Bone marrow (tissue), 2 donors: Measurements from ENCODE around the gene PID1.
"Not testable (repeated sequence)": the region's sequence is repeated elsewhere in the genome, so short reads cannot be mapped to it uniquely, and the experiment has no call there.

Experiments
- DNase-seq, 2 donors: peaks; one replicate each; lab custom pipeline; 2025; lab: John Stamatoyannopoulos, UW

Gene PID1

DNA sequence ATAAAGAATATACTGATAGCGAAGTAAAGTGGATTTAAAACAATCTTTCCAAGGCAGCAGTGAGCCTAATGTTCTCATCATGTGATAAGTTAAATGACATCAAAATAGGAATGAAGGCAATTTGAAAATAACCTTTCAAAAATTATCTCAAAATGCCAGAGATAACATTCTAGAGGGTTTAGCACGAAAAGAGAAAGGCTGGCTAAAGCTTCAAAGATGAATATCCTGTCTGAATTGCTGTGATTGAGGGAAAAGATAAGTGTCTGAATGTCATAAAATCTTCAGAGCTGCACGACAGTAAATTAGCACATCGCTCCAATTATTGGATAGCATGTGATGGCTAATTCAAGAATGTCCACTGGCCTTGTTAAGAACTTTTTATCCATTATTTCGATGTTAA lies 159.3 kb downstream of the PID1 start:
- DNase-seq = no peak

DNA sequence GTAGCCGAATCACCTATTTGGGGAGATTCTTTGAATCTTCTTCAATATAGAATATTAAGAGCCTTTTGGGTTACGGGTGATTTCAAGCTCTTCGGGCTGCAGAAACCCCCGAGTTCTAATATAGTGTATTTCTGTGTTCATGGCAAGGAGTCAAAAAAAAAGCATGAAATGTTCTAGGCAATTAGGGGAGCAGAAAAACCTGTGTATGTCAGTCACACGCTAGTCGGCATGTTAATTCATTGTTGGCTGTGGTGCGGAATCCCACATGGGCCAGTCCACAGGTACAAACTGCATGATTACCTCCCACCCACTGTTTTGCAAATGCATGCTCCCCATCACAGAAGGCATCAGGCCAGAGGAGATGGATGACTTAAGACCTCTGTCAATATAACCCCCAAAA lies 161.9 kb downstream of the PID1 start:
- DNase-seq = no peak

DNA sequence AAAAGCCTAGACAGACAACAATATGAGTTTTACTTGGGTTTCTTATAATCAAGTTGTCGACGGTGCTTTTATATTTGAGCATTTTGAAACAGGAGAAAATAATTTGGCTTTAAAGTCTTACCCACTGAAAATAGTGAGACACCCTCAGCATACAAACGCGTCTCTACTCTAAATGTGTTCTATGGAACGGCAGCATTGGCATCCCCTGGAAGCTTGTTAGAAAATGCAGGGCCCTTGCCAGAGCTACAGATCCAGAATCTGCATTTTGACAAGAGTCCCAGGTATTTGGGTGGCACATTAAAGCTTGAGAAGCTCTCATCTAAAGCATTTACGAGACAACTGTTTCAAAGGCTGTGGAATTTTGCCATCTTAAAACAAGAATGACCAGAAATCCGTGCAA lies 163.5 kb downstream of the PID1 start:
- DNase-seq = no peak

DNA sequence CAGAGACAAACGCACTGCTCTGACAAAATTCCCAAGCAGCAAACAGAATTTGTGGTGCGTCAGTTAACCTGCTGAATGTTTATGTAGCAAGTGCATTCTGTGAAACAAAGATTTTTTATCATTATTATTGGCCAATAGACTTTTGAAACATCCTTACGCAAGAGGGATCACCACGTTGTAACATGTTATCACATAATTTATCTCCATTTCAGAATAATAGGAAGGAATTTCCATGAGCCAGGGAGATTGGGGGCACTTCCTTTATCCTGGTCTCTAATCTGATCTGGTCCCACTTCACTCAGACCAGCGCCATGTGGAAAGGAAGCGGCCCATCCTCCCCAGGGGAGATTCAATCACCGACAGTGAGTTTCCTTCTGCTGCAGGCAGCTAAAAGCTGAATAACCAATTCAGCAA lies 166.1 kb downstream of the PID1 start:
- no peak for DNase-seq

DNA sequence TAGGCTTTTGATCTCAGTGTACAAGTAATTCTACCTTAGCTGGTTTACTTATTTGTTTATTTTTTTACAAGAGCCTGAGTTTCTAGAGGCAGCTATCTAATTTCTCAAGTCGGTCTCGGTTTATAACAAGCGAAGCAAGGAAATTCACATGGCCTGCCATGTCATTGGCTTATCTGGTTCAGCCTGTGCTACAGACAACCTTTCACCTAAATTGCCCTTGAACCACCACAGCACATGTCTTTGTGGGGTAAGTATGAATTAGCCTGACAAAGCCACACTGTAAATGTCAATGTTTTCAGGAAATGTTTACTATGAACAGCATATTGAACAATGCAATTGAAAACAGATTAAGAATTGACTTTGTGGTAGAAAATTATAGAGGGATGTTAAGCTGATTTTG lies 167.1 kb downstream of the PID1 start:
- DNase-seq = no peak

DNA sequence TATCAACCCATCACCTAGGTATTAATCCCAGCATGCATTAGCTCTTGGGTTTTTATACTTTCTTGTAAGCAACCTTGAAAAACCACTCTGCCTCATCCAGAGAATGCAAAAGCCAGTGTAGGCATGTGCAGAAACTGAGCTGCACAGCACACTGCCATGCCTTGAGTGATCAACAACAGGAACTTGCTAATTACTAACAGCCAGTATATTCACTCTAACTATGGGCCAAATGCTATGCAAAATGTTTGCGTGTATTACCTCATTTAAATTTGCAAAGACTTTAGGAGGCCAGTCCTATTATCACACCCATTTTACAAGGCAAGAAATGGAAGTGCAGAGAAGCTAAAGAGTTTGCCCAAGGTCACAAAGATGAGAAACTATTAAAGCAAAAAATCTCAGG lies 169.8 kb downstream of the PID1 start:
- DNase-seq = no peak

DNA sequence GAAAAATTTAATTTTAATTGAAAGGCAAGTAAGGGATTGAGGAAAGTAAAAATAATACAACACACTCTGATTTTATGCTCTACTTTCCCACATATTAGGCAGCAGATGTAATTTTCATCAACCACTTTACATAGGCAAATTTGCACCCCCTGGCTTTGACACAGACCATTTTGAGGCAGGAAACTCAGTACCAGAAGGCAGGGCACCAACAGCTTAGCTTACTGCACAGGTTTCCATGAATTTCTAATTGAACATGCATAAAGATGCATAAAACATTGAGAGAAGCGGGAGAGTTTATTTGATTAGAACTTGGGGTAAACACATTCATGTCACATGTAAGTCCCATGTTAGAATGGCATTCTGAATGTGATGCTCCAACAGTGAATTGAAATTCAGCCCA lies 171.9 kb downstream of the PID1 start:
- no peak for DNase-seq

DNA sequence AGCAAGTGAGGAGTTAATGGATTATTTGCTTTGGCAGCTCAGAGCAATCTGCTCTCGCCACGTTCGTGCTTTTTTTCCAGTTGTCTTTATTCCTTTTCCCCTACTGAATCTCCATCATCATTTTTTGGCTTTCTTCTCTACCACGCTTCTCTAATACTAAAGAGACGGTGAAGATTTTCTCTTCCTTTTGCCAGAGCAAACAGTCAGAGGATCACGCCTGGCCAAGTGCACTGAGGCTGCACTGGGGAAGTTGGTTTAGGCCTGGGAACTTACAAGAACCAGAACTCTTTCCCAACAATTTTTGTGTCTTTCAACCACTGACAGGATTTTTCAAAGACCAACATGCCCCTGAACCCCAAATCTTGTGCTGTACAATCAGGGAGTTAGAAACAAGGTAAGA lies 172.3 kb downstream of the PID1 start:
- DNase-seq = no peak

DNA sequence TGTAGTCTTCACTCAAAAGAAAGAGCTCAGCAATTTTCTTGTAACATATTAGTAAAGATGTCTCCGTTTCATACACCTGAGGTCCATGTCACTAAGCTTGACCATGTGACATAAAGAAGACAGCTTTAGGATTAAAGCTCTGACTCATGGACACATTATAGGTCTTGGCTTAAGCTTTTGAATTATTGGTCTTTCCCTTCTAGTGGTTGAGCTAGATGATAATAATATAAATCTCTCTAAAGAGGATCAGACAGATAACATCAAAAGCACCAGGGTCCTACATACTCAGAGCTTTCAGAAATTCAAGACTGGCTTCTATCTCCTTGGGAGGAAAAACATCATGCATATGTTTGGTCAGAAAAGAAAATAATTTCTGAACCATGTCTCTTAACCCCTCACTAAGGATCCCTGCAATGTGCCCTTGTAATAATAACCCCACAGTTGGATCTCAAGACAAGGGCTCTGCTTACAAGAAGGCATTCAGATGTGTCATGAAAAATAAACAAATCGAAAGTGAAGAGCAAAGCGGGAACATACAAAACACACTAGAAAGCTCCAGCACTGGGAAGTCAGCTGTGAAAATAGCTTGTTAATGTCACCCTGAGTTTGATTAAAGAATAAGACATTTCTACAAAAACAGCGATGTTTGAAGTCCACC lies 174.5 kb downstream of the PID1 start:
- DNase-seq = no peak

DNA sequence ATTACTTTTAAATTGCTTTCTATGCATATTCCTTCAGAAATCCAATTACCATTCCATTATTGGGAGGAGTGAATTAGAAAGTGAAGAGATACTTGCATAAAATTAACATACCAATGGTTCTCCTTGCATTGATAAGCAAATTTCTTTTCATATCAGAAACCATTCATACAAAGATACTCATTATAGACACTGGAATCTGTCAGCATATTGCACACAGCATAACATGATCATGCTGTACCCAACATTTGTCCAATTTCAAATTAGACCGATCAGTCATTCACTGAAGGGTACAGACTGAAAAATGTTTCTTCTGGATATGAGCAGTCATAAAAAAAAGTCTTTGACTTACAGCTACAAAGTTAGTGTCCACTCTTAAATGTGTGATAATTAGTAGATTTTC lies 175.6 kb downstream of the PID1 start:
- no peak for DNase-seq

DNA sequence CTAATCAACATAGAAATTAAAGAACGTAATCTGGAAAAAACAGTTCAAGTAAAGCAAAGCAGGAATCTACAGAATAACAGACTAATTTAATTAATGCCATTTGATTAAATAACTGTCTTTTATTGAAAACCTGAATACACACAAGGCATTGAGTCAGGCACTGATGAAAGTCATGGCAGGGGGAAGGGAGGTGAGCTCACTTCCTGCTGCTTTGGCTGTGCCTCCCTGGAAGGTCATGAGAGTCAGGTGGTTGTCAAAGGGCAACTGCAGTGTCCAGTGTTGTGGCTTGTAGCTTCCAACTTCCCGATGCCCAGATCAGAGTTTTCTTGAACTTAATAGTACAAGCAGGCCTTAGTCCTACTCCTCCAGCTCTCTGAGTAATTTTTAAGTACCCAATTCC lies 180.9 kb downstream of the PID1 start:
- DNase-seq = no peak

DNA sequence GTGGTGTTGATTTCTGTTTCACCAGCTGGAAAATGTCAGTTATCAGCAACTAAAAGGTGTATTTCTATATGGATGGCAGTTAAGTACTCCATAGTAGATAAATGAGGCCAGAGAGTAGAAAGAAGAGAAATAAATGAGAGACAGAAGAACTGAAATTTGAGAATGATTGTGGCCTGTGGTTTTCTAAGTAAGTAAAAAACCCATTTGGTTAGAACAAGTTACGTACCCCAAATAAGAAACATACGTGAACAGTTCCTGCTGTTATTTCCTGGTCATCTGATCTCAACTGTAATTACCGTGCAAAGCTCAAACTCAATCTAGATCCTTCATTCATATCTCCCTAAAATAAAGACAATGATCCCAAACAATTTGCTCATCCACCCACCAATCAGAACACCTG lies 181.3 kb downstream of the PID1 start:
- DNase-seq = no peak

DNA sequence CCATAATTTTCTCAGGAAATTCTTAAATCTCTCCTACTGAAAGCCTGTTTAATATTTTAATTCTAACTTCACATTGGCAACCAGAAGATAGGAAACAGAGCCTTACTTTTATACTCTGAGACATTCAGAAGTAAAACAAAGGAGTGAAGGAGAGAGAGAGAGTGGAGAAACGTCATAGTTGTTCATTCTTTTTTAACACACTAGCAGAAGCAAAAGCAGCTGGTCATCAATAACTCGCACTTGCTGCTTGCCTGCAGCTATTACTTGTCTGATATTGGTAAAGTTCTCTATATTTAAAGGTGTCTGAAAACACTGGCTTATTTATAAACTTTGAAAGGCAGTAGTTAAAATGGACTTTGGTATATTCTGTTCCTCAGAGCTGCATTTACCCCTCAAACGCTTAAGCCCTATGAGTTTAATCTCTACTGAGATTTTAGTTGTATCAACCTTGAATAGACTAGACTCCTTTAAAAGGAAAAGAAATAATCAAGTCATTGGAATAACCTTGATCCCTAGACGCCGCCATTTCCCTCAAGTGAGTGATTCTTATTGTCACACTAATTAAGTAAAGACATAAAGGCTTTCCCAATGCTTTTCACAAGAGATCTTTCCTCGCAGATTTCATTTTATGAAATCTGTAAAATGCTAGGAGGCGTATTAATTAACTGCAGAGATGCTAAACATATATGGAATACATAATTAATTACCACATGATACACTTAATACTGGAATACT lies 182.0 kb downstream of the PID1 start:
- no peak for DNase-seq

DNA sequence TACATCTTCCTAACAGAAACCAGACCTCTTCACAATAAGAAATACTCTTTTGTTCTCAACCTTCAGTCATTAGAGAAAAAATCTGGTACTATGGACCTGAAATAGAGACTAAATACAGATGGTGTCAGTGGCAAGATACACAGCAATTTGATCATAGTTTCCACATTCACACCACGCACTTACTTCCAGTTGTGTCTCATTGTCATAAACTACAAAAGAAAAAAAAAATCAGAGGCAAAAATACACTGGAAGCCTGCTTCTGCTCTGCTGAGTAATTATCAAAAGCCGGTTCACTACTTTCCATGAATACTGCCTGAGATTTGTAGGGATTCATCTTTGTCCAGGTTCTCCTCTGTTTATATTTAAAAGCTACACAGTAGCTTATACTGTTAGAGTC lies 182.6 kb downstream of the PID1 start:
- no peak for DNase-seq

DNA sequence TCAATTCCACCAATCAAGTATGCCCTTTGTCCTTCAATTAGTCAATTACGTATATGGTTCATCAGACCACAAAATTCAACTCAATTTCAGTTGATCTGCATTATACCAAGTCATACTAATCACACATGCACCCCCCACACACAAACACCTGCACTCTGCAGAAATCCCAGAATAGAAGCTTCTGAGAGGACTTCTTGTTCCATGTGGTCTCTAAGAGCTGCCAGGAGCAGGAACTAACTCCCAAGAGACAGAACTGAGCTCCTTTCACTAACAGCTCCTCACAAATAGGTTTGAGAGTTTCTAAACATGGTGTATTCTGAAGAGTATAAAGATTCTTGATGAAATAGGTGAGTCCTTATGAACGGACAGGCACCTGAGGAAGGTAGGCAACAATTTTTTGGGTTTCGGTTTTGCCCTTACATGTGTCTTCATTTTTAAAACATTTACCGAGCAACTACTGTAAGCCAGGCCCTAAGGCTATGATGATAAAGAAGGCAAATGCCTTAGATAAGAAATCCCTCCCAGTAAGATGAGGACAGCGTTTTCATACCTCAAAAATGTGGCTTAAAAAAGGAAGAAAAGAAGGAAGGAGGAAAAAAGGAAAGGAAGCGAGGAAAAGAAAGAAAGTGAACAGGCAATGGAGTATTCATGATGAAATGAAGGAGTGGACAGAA lies 183.1 kb downstream of the PID1 start:
- DNase-seq = no peak

DNA sequence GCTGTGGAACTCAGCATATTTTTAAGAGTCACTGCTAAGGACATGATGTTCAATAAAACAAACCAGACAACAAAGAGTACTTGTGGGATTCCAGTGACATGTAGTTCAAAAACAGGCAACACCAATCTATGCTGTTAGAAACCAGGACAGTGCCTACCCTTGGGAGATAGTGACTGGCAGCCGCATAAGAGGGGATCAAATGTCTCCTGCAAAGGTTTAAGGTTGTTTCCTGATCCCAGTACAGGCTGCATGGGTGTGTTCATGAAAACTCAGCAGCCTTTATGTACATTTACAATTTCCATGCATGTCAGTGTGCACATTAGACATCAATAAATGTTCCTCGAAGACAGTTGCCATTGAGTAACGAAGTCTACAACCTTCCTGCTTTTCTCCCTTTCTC lies 183.8 kb downstream of the PID1 start:
- no peak for DNase-seq

DNA sequence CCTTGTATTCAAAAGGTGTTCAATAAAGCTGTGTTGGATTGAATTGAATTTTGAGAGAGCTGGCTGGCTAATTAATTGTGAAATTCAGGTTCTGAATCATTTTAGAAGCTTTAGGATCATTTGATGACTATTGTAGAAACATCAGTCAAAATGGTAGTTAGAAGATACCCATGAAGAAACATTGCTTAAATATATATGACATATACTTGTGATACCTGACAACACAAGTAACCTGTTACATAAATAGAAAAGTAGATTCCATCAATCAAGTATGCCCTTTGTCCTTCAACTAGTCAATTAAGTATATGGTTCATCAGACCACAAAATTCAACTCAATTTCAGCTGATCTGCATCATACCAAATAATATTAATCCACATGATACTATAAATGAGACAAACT lies 185.6 kb downstream of the PID1 start:
- no peak for DNase-seq

DNA sequence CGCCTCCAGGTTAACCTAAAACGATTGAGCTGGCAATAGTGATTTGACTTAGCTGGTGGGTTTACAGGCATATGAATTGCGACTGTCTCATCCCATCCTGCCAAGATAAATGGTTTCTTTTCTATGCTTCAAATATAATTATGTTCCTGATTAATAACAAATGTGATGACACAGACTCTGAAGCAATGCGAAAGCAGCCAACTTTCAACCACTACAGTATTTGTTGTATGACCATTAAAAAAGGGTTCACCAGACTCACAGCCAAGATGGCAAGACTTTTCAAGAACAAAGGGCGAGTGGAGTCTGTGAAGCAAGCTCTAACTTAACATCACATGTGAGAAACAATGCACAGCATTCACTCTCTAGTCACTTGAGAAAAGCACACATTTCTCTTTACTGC lies 186.6 kb downstream of the PID1 start:
- no peak for DNase-seq

DNA sequence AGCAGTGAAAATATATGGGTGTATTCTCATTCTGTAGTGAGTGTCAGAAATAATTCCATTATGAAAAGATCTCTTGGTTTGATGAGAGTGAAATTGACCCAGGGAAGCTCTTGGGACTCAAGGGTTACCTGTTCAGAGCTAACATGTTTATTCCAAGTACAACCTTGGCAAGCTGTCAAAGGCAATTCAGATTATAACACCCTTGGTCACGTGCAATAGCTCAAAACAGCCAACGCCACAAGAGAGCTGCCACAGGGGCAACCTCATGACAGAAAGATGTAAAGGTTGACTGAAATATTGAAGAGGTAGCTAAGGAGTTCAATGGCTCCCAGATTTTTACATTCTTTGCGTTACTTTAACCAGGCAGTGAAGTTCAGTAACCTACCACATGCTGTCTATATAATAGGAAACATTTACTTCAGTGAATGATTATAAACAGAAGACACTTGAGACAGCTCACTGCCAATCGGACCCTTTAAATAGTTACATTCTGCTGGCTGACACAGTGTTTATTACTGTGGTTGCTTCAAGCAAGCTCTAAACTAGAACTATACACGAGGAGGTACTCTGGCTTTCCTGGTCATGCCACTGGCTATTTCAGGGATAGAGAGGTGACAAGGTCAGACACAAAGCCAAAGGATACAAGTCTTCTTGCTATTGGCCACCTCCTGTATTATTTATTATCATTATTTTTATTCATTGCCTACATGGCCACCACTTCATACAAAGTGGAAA lies 187.3 kb downstream of the PID1 start:
- DNase-seq = no peak

DNA sequence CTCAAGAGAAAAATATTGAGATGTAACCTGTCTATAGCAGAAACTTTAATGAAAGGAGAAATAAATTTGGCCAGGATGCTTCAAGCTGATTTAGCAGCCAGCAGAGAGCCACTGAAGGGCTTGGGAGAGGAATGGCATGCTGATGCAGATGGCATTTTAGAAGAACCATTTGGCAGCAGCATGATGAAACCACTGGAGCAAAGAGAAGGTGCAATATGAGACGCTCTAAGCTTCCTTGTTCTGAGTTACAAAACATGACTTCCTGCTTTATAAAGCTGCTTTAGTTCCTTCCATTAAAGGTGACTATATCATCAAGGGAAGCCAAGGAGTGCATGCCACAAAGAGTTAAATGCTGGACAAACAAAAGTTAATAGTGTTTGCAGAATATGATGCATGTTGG lies 189.7 kb downstream of the PID1 start:
- no peak for DNase-seq

DNA sequence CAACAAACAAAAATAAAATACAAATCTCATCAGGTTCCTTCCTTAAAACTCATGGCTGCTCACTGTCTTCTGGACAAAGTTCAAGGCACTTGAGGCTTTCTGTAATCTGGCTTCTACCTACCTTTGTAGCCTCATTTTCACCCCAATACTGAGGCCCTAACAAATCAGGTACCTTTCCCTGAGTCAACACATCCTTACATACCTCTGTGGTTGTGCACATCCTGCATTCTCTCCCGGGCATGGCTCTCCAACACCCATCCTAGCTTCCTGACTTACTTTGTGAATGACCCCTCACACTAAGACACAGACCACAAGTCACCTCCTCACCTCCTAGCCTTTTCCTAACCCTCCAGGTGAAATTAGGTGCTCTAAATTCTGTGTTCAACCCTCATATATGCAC lies 190.9 kb downstream of the PID1 start:
- DNase-seq = no peak

DNA sequence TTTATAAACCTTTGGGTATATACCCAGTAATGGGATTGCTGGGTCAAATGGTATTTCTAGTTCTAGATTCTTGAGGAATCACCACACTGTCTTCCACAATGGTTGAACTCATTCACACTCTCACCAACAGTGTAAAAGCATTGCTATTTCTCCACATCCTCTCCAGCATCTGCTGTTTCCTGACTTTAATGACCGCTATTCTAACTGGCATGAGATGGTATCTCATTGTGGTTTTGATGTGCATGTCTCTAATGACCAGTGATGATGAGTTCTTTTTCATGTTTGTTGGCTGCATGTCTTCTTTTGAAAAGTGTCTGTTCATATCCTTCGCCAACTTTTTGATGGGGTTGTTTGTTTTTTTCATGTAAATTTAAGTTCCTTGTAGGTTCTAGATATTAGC lies 194.2 kb downstream of the PID1 start:
- not testable (repeated sequence) for DNase-seq

DNA sequence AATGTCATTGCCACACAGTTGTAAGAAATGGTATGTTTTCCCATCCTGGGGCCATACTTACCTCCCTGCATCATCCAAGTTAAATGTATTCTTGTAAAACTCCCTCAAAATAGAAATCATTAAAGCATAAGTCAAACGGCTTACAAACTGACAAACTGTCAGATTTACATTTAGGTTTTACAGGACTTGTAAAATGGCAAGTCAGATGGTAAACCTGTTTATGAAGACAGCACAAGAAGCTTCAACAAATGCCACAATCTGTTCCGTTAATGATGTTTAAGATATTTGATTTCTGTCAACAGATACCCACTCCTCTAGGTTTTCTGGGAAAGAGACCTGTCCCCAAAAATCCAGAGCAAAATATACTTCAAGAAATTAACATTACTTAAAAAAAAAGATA lies 197.2 kb downstream of the PID1 start:
- DNase-seq = no peak
